ENCODE results near the gene HHLA2.

Gene HHLA2

DNA sequence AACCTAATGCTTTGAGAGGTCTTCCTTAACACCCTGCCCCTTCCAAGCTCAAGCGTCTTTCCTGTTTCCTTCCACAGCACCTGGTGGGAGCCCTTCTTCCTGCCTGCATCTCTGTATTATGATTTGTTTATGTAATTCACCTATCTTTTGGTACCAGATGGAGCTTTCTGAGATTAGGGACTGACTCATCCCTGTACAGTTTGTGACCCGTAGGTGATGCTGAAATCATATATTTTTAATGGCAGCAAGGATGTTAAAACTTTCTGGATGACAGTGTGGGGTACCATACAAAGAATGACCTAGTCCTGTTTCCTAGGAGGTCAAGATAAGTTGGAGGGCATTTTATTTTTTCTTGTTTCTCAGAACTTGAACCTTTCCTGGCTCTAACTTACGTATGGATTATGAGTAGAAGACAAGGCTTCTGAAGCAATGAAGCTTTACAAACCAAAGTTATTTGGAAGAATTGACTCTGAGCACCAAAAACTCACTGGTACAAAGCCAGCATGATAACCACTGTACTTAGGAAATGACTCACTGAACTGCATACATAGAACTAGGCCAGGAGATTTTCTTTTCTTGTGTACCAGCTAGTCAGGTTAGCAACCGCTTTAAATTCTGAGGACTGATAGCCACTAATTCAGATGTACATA lies 46.6 kb downstream of the HHLA2 start:
- DNase-seq (ENCODE audit: low read depth, low spot score) = no peak
- TF ChIP-seq EZH2 (IDR thresholded peaks at IDR 0.05) (no peak), FOXP2 (optimal IDR thresholded peaks at IDR 0.05; ENCODE audit: control extremely low read depth, extremely low read length, insufficient read depth) (no peak), POLR2AphosphoS5 (IDR thresholded peaks at IDR 0.05; ENCODE audit: borderline replicate concordance, low read depth, low read length) (no peak)
- H3K9ac ChIP-seq (ENCODE audit: insufficient read length) = no peak overlapping the region
- H3K4me3 ChIP-seq = no peak overlapping the region
- H3K9me3 ChIP-seq (ENCODE audit: low read depth, low read length) = no peaks in the 10 kb centered on the region
- no peaks in the 10 kb centered on the region for H3K36me3 ChIP-seq (ENCODE audit: insufficient read depth, low read length)
- H3K27ac ChIP-seq = no peak overlapping the region

DNA sequence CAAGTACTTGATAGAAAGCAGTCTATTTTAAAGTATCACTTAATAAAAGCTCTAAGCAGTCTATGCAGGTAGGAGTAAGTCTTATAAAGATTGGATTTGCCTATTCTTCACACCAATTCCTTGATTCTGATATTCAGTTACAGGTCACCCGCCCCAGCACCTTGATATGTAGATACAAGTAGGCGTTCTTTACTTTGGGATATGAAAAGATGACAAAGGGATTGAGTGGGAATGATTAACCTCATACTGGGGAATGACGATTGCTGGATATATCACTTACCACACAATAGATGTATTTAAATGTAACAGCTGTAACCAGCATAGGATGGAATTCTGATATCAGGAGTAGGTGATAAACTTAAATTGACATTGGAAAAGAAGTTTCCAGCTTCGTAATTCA lies 47.1 kb downstream of the HHLA2 start:
- TF ChIP-seq EZH2 (IDR thresholded peaks at IDR 0.05) = no peak
- no peaks in the 10 kb centered on the region for H3K9me3 ChIP-seq (ENCODE audit: low read depth, low read length)

DNA sequence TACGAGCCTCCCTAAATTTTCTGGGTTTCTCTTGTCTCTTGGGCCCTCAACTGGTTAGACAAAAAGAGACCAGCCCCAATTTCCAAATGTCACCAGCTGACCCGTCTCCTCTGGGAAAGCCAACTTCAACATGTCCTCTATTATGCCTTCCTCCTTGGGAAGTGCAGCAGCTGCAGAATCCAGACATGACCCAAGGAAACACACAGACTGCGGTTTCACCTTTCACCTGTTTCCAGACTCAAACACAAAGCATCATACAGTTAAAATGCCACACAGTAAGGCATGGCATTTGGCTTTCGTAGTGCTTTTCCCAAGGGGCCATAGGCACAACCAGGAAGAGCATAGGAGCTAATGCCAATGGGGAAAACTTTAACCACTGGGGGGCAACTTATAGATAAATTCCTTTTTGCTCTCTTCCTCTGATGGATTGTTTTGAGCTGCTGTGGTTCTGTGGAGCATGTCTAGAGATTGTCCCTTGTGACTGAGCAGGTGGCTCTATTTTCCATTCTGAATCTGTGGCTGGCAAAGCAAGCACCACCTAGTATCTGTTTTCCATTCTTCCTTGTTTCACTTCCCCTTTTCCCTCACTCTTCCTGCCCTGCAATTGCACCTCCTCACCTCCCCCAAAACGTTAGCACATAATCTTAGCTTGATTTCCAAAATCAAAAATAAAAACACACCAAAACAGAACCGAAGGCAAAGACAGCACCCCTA lies 49.3 kb downstream of the HHLA2 start:
- TF ChIP-seq EZH2 (IDR thresholded peaks at IDR 0.05) = no peak
- no peak for TF ChIP-seq POLR2AphosphoS5 (IDR thresholded peaks at IDR 0.05; ENCODE audit: borderline replicate concordance, low read depth, low read length)
- no peak for TF ChIP-seq FOXP2 (optimal IDR thresholded peaks at IDR 0.05; ENCODE audit: control extremely low read depth, extremely low read length, insufficient read depth)
- Histone ChIP-seq H3K9me3 (ENCODE audit: low read depth, low read length) (no peaks in the 10 kb centered on the region), H3K36me3 (ENCODE audit: insufficient read depth, low read length) (no peaks in the 10 kb centered on the region), H3K27ac (no peak overlapping the region), H3K4me3 (no peak overlapping the region), H3K9ac (ENCODE audit: insufficient read length) (no peak overlapping the region)
- DNase-seq (ENCODE audit: low read depth, low spot score) = no peak

More for the DNA sequence above, 47.1 kb downstream of the HHLA2 start:
- no peak for DNase-seq (ENCODE audit: low read depth, low spot score)
- no peaks in the 10 kb centered on the region for H3K36me3 ChIP-seq (ENCODE audit: insufficient read depth, low read length)
- no peak overlapping the region for H3K9ac ChIP-seq (ENCODE audit: insufficient read length)
- no peak overlapping the region for H3K27ac ChIP-seq
- H3K4me3 ChIP-seq = no peak overlapping the region

DNA sequence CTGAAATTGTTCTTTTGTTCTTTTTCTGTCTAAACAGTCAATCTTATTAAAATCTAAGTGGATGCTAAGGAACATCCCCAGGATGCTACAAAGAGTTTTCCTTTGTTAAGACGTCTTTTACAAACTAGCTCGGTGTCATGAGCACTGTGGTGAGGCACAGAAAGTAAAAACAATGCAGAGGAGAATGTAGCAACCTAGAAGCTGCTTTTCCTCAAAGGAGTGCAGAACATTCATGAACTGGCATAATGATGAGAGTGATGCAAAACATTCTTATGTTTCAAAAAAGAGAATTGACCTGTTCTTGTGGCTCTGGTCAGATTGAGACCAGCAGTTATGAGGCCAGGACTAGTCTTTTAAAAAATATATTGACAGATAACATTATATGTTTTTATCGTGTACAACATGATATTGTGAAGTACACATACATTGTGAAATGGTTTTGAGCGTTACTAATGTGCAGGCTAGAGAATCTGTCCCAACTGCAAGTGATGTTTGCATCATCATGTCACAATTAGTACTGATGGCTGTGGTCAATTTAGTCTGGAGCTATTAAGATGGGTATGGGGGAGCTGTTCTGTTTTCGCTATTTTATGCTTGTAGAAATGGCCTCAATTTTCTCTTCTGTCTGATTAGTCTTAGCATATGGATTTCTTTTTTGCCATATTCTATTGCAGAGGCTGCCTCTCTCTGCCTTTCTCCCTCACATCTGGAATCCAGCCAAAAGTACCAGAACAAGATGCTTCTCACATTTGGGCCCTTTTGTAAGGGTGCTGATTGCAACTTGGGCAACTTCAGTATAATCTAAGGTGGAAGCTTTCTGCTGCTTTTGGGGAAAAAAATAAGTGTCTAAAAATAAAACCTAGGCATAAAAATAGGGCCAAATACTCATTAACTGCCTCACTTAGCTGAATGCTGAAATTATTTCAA lies 50.2 kb downstream of the HHLA2 start:
- Histone ChIP-seq H3K9ac (ENCODE audit: insufficient read length) (no peak overlapping the region), H3K9me3 (ENCODE audit: low read depth, low read length) (no peaks in the 10 kb centered on the region), H3K4me3 (no peak overlapping the region), H3K27ac (no peak overlapping the region), H3K36me3 (ENCODE audit: insufficient read depth, low read length) (no peaks in the 10 kb centered on the region)
- TF ChIP-seq POLR2AphosphoS5 (IDR thresholded peaks at IDR 0.05; ENCODE audit: borderline replicate concordance, low read depth, low read length) (no peak), FOXP2 (optimal IDR thresholded peaks at IDR 0.05; ENCODE audit: control extremely low read depth, extremely low read length, insufficient read depth) (no peak), EZH2 (IDR thresholded peaks at IDR 0.05) (no peak)
- no peak for DNase-seq (ENCODE audit: low read depth, low spot score)

DNA sequence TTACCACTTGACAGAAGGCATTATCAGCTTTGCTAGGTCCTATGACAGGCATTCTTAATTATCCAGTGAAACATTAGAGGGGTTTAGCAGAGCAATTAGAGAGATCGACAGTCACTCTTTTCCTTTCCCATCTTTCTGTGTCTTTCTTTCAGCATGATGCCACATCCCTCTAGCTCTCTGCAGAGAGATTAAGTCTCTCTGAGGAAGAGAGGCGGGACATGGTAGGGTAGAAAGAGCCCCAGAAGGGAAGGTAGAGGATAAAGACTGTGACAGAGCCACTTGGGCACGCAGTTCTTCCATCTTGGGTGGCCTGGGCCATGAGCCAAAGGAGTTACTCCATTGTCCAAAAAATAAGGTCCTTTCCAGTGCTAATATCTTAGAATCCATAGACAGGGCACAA lies 55.8 kb downstream of the HHLA2 start:
- H3K27ac ChIP-seq = no peak overlapping the region
- no peak for DNase-seq (ENCODE audit: low read depth, low spot score)

DNA sequence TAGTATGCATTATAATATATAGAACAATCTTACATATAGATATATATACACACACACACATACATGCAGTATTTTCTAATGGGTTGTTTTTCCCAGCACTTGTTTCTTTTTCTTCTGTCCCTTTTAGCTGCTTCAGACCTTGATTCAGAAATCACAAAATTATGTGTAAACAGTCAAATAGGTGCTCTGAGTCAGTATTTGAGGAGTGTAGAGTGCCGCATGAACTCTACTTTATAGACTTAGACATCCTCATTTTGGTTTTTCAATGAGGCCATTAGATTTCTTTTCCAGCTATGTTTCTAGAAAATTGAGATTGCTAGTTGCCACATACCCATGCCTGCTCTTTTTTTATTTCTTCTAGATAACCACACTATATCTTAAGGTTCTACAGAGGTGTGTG lies 58.2 kb downstream of the HHLA2 start:
- TF ChIP-seq POLR2AphosphoS5 (IDR thresholded peaks at IDR 0.05; ENCODE audit: borderline replicate concordance, low read depth, low read length) = no peak
- no peak for TF ChIP-seq EZH2 (IDR thresholded peaks at IDR 0.05)
- TF ChIP-seq FOXP2 (optimal IDR thresholded peaks at IDR 0.05; ENCODE audit: control extremely low read depth, extremely low read length, insufficient read depth) = no peak
- Histone ChIP-seq H3K9me3 (ENCODE audit: low read depth, low read length) (no peaks in the 10 kb centered on the region), H3K27ac (no peak overlapping the region), H3K9ac (ENCODE audit: insufficient read length) (no peak overlapping the region), H3K36me3 (ENCODE audit: insufficient read depth, low read length) (no peaks in the 10 kb centered on the region), H3K4me3 (no peak overlapping the region)
- DNase-seq (ENCODE audit: low read depth, low spot score) = no peak

More for the DNA sequence above, 55.8 kb downstream of the HHLA2 start:
- no peaks in the 10 kb centered on the region for H3K9me3 ChIP-seq (ENCODE audit: low read depth, low read length)
- no peak for TF ChIP-seq FOXP2 (optimal IDR thresholded peaks at IDR 0.05; ENCODE audit: control extremely low read depth, extremely low read length, insufficient read depth)
- TF ChIP-seq EZH2 (IDR thresholded peaks at IDR 0.05) = no peak
- no peak for TF ChIP-seq POLR2AphosphoS5 (IDR thresholded peaks at IDR 0.05; ENCODE audit: borderline replicate concordance, low read depth, low read length)
- no peaks in the 10 kb centered on the region for H3K36me3 ChIP-seq (ENCODE audit: insufficient read depth, low read length)
- H3K4me3 ChIP-seq = no peak overlapping the region
- no peak overlapping the region for H3K9ac ChIP-seq (ENCODE audit: insufficient read length)

GRCh38 chr3:108357042-108357441 lies 60.7 kb downstream of the HHLA2 start:
- Histone ChIP-seq H3K9ac (ENCODE audit: insufficient read length) (no peak overlapping the region), H3K36me3 (ENCODE audit: insufficient read depth, low read length) (no peaks in the 10 kb centered on the region), H3K4me3 (no peak overlapping the region), H3K27ac (no peak overlapping the region), H3K9me3 (ENCODE audit: low read depth, low read length) (no peaks in the 10 kb centered on the region)
- TF ChIP-seq POLR2AphosphoS5 (IDR thresholded peaks at IDR 0.05; ENCODE audit: borderline replicate concordance, low read depth, low read length) (no peak), EZH2 (IDR thresholded peaks at IDR 0.05) (no peak), FOXP2 (optimal IDR thresholded peaks at IDR 0.05; ENCODE audit: control extremely low read depth, extremely low read length, insufficient read depth) (no peak)
- no peak for DNase-seq (ENCODE audit: low read depth, low spot score)

DNA sequence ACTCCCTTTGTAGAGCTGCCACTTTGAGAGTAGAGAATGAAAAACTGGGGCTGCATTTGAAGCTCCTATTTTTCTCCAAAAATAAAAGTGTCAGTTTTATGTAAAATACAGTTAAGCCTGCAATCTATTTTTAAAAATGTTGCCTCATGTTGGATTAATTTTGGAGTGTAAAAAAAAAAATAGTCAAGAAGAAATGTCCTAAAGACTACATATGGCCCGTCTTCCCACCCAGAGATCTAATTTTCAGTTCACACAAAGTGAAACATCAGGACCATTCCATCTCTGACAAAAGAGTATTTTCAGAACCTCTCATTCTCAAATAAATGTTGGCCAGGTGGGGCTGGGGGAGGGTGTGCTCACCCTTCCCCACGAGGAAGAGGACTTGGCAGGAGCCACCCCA lies 62.7 kb downstream of the HHLA2 start:
- Histone ChIP-seq H3K27ac (no peak overlapping the region), H3K4me3 (no peak overlapping the region), H3K36me3 (ENCODE audit: insufficient read depth, low read length) (no peaks in the 10 kb centered on the region), H3K9ac (ENCODE audit: insufficient read length) (no peak overlapping the region), H3K9me3 (ENCODE audit: low read depth, low read length) (no peaks in the 10 kb centered on the region)
- DNase-seq (ENCODE audit: low read depth, low spot score) = no peak
- no peak for TF ChIP-seq POLR2AphosphoS5 (IDR thresholded peaks at IDR 0.05; ENCODE audit: borderline replicate concordance, low read depth, low read length)
- TF ChIP-seq EZH2 (IDR thresholded peaks at IDR 0.05) = no peak
- TF ChIP-seq FOXP2 (optimal IDR thresholded peaks at IDR 0.05; ENCODE audit: control extremely low read depth, extremely low read length, insufficient read depth) = no peak

Data from SK-N-MC (cell line).